GM19025 (cell line): Measurements from ENCODE around the gene TCOF1.

Experiments used
- ATAC-seq: cut with Tn5 transposase; IDR thresholded peaks from one replicate; pipeline ENCODE4 v1.9.1; 2021; ENCODE audit warnings: mild to moderate bottlenecking, low read depth, moderate library complexity; ENCODE audit not compliant: unreplicated experiment

The TCOF1 gene

DNA sequence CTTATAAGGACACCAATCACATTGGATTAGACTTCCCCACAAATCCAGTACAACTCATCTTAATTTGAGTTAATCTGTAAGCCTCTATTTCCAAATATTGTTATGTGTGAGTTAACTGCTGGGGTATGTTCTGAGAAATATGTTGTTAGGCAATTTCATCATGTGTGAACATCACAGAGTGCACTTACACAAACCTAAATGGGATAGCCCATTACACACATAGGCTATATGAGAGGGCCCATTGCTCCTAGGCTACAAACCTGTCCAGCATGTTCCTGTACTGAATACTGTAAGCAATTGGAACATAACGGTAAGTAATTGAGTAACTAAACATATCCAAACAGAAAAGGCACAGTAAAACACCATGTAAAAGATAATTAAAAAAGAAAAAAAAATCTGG, 35.7 kb upstream of the TCOF1 start:
- ATAC-seq: no peak

DNA sequence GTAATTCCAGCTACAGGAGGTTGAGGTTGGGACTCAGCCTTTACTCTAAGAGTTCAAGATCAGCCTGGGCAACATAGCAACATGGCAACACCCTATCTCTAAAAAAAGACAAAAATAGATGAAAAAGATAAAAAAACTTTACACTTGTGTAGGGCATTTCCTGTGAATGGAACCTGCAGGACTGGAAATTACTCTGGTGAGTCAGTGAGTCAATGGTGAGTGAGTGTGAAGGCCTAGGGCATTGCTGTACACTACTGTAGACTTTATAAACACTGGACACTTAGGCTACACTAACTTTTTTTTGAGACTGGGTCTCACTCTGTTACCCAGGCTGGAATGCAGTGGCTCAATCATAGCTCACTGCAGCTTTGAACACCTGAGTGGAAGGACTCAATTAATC, 35.3 kb upstream of the TCOF1 start:
- ATAC-seq: no peak

DNA sequence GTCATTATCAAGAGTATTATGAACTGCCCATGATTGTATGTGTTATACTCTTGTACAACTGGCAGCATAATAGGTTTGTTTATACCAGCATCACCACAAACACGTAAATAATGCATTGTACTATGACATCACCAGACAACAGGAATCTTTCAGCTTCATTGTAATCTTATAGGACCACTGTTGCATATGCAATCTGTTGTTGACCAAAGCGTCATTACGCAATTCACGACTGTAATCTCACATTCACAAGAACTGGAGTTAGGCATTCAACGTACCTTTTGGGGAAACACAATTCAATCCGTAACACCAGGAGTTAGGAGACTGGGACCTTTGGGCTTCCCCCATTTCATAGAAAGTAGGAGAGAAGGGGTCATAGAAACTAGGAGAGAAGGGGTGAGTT, 34.4 kb upstream of the TCOF1 start:
- no peak for ATAC-seq

DNA sequence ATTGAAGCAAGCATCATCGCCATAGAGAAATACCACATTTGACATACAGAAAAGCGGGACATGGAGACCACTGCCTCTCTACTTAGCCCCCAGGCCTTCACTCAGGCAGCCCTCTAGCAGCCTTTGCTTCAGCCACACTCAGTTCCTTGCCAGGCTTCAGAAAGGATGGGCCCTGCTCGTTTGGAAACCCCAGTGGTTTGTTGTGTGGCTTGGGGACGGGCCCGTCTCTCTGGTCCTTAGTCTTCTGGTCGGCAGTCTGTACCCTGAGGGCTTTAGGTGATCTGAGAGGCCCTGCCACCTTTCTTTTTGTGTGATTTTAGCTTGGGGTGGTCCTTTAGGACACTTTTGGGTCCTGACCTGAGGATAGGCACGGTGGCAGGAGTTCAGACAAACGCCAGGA, 33.7 kb upstream of the TCOF1 start:
- ATAC-seq: no peak

DNA sequence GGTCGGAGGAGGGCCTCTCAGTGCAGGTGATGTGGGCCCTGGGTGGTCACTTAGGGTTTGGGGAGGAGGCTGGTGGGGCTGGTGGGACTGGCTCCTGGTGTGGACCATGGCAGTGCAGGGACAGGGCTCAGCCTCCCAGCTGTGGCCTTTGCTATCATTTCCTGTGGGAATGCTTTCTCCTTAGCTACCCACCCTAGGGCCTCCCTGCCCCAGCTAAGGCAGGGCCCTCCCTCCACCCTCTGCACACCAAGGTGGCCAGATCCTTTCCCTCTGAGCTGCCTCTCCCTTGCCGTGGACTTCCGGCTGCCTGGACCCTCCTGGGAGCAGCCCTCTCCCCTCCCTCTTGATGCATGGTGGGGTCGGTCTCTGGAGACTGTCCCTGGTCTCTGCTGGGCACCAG, 32.1 kb upstream of the TCOF1 start:
- no peak for ATAC-seq

DNA sequence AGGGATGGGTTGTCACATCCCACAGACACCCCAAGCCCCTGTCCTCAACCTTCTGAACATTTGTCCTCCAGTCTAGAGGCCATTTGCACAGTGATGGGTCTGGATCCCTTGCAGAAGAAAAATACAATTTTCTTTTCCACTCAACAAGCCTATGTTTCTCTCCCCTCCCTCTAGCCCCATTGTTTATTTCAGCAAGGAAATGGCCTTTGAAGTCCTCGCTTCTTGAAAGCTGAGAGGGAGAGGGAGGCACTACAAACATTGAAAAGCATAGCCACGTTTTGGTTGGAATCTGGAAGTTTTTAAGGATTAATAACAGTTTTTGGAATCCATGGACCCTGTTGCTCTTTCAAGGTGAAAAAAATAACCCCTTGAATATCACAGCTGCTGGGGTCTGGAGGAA, 30.8 kb upstream of the TCOF1 start:
- ATAC-seq: no peak

DNA sequence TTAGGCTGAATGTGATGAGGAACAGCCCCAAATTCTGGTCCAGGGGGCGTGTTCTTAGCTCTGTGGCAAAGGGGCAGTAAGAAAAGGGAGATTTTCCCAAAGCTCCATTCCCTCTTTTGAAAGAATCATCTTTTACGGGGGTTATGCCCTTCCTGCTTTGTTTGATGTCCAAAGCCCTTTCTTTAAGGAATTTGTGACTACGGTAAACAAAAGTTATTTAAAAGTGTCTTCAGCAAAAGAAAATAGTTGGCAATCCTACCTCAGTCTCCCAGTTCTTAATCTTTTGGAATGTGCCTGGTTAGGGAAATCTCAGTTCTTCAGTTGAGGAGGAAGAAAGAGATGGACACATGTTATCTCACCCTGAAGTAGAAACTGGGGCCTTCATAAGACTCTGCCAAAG, 30.4 kb upstream of the TCOF1 start:
- no peak for ATAC-seq

DNA sequence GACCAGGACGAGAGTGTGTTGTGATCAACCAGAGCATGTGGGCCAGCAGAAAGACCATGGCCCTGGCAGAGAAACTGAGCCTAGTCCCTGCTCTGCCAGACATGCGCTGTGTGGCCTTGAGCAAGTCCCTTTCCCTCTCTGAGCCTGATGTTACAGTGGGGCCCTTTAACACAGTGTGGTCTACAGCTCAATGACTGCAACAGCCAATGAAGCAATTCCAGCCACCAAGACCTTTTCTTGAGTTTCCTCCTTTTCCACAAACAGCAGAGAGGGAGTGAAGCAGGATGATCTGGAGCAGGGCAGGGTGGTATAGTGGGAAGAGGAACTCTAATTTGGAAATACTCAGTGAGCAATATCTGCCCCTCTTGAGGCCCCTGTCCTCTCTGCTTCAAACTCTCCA, 29.0 kb upstream of the TCOF1 start:
- no peak for ATAC-seq

DNA sequence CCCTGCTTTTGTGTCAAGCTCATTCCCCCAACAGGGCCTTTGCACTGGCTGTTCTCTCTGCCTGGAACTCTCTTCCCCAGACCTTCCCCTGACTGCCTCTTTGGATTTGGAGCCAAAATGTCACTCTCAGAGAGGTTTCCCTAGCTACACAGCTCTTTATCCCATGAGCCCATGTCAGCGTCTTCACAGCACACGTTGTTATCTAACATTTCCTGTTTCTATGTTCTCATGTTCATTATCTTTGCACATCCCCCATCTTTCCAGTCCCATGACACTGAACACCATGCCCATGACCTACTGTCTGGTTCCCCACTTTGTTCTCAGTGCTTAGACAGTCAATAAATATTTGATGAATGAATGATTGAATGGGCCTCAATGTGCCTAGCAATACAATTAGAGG, 28.5 kb upstream of the TCOF1 start:
- no peak for ATAC-seq

DNA sequence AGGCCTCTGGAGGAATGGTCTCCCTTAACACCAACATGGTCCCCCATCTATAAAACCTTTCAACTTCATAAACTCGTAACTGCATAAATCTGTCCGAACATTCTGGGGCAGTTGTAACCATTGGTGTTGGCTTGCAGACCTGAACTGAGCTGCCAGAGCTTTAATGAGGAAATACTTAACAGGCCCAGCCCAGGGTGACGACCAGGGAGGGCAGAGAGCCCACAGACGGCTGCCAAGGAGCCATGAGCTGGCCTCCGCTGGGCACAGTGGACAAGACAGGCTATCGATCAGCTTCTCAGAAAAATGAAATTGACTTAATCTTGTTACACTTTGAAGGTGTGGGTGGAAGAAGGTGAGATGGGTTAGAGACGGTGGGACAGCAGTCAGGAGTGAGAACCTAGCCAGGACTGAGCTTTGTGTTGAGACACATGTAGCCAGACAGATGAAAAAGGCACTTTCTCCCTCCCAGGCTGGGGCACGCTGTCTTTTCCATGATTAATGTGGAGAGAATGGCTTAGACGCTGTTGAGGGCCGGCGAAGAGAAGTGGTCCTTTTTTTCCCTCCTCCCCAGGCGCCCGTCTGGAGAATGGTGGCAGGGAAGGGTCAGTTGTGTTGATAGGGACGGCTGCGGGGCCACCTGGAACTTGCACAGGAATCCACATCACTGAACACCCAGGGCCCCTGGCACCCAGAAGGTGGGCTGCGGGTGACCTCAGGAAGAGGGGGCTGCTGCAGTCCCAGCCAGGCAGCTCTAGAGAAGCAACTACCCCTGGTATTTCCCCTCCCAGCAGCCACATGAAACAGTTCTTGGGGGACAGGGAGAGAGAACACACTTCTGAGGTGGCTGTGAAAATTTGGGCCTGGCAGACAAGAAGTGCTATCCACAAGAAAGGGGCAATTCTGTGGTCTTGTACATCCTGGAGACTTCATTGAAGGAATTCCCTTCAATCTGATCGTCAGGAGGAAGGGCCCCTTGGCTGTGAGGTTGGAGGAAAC, 27.3 kb upstream of the TCOF1 start:
- ATAC-seq: no peak

DNA sequence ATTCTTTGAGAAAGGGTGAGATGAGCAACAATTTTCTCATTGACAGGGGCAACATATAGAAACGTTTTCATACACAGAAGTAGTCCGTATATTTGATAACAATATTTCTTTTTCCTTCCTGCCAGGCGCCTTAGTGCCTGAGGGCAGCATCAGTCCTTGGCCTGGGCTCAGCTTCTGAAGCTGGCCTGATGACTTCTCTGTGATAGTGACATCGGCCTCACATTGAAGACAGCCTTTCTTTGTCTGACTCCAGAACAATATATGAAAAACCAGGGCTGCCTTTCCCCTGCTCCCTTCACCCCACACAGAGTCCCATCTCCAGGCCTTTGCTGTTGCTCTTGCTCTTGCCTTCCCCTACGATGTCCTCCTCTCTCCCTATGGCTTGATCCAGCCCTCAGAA, 24.1 kb upstream of the TCOF1 start:
- ATAC-seq: no peak

DNA sequence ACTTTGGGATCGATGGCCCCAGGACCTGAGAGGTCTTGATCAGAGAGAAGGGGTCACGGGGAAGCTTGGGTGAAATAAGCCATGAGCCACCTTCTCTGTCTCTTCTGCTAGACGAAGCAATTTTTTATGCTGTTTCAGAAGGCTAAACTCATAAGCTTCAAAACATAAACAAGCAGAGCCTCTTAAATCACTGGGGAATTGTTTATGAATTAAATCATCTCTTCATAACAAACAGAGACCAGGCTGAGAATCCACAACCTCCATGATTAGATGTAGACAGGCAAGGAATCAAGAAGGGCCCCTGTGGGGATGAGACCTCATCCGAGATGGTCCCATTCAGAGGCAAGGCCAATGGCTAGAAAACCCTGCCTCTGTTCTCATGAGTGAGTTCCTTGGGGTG, 21.7 kb upstream of the TCOF1 start:
- no peak for ATAC-seq

DNA sequence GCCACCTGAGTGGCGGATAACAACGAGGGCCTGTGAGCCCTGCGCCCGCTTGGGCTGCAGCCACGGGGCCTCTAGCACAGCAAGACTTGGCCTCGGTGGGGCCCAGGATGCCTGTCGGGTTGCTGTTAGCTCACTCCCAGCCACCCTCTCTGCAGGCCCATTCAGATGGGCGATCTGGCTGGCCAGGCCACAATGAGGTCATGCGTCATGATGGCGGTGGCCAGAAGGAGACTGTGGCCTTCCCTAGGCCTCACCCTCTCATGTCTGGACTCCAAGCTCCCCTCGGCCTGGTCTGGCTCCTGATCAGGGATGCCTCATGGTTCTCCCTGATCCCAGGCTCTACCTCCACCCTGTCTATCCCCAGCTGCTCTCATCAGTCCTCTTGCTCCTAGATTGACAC, 19.0 kb upstream of the TCOF1 start:
- ATAC-seq: no peak

DNA sequence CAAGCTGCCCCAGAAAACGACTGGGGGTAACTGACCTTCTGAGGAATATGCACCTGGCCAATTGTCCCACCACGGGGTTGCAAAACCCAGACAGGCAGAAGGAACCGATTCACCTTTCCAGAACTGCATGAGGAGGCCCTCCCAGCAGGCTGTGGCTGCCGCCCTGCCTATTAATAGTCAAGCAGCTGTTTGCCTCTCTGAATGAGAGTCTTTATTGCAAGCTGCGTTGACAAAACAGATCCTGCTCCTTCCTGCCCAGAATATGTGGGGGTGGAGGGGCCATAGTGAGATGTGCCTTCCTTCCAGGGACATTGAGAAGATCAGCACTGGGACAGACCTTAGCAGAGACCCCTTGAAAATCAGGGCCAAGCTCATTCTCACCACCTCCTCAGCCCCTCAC, 18.3 kb upstream of the TCOF1 start:
- ATAC-seq: no peak

DNA sequence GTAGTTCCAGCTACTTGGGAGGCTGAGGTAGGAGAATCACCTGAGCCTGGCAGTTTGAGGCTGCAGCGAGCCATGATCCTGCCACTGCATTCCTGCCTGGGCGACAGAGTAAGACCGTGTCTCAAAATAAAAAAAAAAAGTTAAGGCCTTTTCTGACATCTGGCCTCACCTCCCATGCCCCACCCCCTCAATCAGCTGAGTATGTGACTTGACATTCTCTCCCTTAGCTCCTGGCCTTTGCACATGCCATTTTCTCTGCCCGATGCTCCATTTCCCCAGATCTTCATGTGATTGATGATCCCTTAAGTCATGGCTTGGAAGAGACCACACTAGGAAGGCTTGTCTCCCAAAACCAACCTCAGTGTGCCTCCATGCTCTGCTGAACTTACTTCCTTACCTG, 17.7 kb upstream of the TCOF1 start:
- ATAC-seq: no peak

DNA sequence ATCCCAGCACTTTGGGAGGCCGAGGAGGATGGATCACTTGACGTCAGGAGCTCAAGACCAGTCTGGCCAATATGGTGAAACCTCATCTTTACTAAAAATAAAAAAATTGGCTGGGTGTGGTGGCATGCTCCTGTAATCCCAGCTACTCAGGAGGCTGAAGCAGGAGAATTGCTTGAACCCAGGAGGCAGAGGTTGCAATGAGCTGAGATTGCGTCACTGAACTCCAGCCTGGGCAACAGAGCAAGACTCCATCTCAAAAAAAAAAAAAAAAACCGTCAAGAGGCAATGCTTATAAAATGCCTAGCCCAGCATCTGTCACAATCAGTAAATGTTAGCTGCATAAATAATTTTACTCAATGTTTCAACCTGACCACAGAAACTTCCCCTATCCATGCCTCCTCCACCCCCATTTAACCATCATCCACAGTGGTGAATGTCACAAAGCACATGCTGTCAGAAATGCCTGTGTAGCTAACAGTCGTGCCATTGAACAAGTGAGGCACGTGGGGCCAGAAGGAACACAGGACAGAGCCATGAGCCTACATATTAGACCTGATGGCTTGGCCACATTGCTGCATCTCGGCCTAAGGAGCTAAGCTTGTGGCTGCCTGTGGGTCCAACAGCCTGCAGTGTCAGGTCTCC, 16.8 kb upstream of the TCOF1 start:
- no peak for ATAC-seq

DNA sequence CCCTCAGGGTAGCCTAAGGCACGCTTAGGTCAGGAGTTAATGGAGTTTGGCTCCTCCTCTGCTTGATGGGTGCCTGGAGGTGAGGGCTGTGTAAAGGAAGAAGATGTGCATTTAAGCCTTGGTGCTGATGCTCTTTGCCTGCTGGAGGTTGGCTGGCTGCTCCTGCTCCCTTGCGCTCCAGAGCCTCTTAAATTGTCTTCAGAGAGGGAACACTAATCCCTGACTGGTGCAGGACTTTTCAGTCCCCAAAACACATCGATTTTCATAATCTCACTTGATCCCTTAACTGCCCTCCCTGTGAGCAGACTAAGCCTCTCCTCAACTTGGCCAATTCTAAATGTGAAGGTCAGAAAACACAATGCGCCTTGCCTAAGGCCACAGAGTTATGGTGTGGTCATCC, 16.2 kb upstream of the TCOF1 start:
- no peak for ATAC-seq

DNA sequence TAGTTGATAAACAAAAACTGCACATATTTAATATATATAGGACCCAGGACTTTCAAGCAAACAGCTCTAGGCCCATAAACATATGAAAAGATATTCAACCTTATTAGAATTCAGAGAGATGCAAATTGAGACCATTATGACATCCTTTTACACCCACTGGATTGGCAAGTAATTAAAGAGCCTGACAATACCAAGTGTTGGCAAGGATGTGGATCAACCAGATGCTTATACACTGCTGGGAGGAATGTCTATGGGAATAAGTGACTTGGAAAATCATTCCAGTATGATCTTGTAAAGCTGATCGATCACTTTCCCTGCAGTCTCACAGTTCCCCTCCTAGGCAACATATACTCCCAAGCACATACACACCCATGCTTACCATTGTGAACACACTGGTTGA, 15.5 kb upstream of the TCOF1 start:
- no peak for ATAC-seq

DNA sequence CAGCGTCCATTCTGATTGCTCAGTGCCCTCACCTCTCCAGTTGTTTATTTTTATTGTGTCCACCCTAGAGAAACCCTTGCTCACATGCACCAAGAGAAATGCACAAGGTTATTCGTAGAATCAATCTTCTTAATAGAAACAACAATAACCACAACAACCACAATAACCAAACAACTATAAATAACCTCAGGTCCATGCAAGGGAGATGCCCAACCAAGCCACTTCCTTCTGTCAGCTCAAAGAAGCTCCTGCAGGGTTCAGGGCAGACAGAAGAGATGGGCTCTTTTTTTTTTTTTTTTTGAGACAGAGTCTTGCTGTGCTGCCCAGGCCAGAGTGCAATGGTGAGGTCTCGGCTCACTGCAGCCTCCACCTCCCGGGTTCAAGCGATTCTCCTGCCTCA, 14.9 kb upstream of the TCOF1 start:
- no peak for ATAC-seq

DNA sequence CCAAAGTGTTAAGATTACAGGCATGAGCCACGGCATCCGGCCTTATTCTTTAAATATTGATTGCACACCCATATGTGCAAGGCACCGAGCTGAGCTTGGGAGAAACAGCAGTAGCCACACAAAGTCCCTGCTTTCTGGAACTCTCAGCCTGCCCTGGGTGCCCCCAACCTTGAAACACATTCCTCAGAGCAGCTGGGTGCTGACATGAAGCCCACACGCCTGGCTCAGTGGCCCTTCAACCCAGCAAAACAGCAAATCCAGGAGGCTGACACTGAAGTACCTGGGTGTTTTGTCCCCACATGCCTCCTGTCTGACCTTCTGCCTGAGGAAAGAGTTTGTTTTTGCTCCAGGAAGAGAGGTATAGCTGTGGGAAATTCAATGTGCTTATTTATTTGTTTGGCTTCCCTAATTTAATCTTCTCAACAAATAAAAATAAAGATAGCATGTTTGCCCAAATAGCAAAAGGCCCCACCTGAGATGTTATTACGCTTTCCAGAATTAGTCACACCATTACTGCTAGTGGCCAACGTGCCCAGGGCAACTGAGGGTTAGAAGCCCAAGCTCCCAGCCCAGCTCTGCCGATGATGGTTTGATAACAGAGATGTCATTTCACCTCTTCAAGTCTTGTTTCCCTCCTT, 13.4 kb upstream of the TCOF1 start:
- ATAC-seq: no peak

DNA sequence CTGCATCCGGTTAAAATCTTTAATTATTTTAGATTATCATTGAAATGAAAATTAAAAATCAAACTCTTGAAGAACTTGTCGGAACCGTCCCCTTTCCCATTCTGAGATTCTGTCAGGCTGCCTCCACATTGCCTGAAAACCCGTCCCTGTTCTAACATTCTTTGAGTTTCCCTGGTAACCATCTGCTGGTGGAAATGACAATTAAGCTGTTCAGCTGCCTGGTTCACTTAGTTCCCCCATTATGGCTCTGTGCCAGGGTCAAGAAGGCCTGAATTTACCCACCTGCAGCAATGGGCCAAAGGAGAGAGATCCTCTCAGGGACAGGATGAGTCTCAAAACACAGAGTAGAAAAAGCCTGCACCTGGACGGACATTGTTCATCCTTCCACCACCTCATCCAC, 11.8 kb upstream of the TCOF1 start:
- ATAC-seq: no peak

DNA sequence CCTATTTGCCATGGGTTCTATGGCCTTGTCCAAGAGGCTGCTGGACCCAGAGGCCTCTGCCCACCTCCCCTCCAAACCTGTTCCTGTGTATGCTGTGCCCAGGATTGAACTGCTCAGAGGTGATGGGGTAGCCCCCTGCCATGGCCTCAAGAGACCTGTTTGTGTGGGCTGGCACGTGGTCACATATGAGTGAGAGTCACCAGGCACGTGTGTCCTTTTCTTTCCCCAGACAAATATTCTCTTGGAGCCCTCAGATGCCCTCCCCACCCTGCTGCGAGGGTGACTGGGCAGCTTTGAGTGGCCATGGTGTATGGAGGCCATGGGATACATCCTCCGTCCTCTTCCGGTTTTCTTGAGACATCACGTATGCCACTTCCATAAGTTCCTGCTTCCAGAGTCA, 10.9 kb upstream of the TCOF1 start:
- no peak for ATAC-seq
